Measurements from ENCODE around the gene KLHL21. TPM values are rescaled to one million over a fixed set of nuclear protein-coding genes. Genes with fewer than 3 reads are reported as not detected.

Gene KLHL21
- total RNA-seq, 2 donors from 2014 or later: 32.3 to 35.3 TPM

DNA sequence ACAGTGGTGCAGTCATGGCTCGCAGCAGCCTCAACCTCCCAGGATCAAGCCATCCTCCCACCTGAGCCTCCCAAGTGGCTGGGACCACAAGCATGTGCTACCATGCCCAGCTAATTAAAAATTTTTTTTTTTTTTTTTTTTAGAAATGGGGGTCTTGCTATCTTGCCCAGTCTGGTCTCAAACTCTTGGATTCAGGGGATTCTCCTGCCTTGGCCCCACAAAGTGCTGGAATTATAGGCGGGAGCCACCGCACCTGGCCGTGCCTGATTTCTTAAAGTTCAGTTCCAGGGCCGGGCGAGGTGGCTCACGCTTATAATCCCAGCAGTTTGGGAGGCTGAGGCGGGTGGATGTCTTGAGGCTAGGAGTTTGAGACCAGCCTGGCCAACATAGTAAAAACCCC is 28.4 kb upstream of the KLHL21 start:
- Mint-ChIP-seq H3K4me1 (peaks cover 5% of the 10 kb centered on the region), H3K27me3 (no peaks in the 10 kb centered on the region)

DNA sequence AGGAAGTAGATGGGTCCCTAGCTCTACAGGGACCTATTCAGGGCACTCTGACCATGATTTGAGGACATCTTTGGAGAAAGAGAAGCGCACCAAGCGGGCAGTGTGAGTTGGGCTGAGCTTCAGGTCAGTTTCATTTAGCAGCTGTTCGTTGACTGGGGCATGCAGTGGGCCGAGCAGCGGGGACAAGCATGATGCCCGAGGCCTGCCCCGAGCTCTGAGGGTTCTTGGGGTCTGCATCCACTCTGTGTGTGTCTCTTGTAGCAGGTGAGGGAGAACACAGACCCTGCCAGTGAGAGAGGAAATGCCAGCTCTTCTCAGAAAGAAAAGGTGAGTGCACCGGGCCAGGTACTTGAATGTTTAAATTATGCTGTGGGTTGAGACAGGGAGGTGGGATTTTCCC is 27.4 kb upstream of the KLHL21 start:
- H3K9me3 Mint-ChIP-seq: no peaks in the 10 kb centered on the region
- no peaks in the 10 kb centered on the region for H3K27me3 Mint-ChIP-seq
- H3K4me1 Mint-ChIP-seq: peaks cover 5% of the 10 kb centered on the region
- H3K27ac Mint-ChIP-seq: peak overlapping the region; percentile 78
- no peak overlapping the region for H3K4me3 Mint-ChIP-seq
- peaks cover 86% of the 10 kb centered on the region for H3K36me3 Mint-ChIP-seq (ENCODE audit: low read depth)
- ATAC-seq (replicated peaks): no peak

More for the DNA sequence above, 28.4 kb upstream of the KLHL21 start:
- no peak for ATAC-seq (replicated peaks)
- Mint-ChIP-seq H3K9me3 (no peaks in the 10 kb centered on the region), H3K4me3 (no peak overlapping the region), H3K27ac (no peak overlapping the region), H3K36me3 (ENCODE audit: low read depth) (peaks cover 85% of the 10 kb centered on the region)

GRCh38 chr1:6628971-6629479 is 26.4 kb upstream of the KLHL21 start:
- Mint-ChIP-seq H3K27me3 (no peaks in the 10 kb centered on the region), H3K36me3 (ENCODE audit: low read depth) (peaks cover 76% of the 10 kb centered on the region), H3K9me3 (no peaks in the 10 kb centered on the region), H3K27ac (no peak overlapping the region), H3K4me1 (peaks cover 5% of the 10 kb centered on the region), H3K4me3 (no peak overlapping the region)
- no peak for ATAC-seq (replicated peaks)

DNA sequence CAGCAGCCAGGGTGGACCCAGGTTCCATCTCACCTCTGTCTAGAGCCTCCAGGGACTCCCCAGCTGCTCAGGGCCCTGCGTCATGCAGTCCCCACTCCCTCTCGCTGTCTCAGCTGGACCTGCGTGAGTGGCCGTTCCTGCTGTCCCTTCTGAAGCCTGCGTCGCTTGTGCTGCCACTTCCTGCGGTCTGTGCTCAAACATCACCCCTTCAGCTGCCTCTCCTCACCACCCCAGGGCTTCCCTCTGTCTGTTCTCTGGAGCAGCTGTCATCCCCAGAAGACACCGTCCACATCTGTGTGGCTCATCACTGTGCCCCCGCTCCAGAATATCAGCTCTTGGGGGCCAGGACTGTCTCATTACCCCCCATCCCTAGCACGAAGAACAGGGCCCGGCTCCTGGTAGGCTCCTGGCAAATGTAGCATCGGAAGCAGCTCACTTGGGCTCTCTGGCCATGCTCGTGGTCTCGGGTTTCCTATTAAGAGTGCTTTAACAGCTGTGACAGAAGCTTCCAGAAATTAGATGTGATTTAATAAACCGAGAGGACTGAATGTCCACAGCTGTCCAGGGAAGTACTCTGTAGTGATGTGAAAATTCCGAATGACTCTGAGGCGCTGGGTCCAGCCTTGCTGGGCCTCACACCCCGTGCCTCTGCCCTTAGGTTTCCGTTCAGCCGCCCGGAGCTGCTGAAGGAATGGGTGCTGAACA is 25.3 kb upstream of the KLHL21 start:
- Mint-ChIP-seq H3K4me1 (peaks cover 5% of the 10 kb centered on the region), H3K27me3 (no peaks in the 10 kb centered on the region), H3K9me3 (no peaks in the 10 kb centered on the region), H3K4me3 (peak overlapping the region; percentile 88), H3K27ac (peak overlapping the region; percentile 45), H3K36me3 (ENCODE audit: low read depth) (peaks cover 73% of the 10 kb centered on the region)
- ATAC-seq (replicated peaks): no peak

- no peak overlapping the region for H3K27ac Mint-ChIP-seq
- peaks cover 73% of the 10 kb centered on the region for H3K36me3 Mint-ChIP-seq (ENCODE audit: low read depth)
- no peaks in the 10 kb centered on the region for H3K27me3 Mint-ChIP-seq
- no peaks in the 10 kb centered on the region for H3K9me3 Mint-ChIP-seq
- peaks cover 5% of the 10 kb centered on the region for H3K4me1 Mint-ChIP-seq
- peak overlapping the region; percentile 88 for H3K4me3 Mint-ChIP-seq
- ATAC-seq (replicated peaks): no peak
Observed at GRCh38 chr1:6627031-6627430, 24.4 kb upstream of the KLHL21 start.

DNA sequence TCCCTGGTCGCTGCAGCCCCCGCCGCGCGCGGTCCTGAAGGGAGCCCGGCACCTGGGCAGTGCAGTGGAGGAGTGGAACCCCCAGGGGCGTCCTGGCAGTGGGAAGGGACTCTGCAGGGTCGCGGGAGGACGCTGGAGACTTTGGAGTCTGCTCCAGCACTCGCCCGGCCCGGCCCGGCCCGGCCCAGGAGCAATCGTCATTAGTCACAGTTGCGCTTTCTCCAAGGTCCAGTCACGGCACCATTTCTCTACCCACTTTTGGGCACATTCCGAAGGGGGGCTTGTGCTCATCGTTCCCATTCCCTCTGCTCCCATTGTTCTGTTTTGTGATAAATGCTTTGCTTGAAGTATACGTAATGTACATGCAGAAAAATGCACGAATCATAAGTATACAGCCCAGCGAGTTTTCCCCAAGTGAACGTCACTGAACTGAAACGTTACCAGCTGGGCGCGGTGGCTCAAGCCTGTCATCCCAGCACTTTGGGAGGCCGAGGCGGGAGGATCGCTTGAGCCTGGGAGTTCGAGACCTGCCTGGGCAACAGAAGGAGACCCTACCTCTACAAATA is 23.0 kb upstream of the KLHL21 start:
- Mint-ChIP-seq H3K36me3 (ENCODE audit: low read depth) (peaks cover 77% of the 10 kb centered on the region), H3K4me1 (peaks cover 5% of the 10 kb centered on the region)

GRCh38 chr1:6624710-6625583 is 22.3 kb upstream of the KLHL21 start, which contains the start of gene THAP3:
Gene THAP3, plus strand, starts transcription at chr1:6624868. Its CDS starts 351 bp downstream, at chr1:6625219.
- peaks cover 5% of the 10 kb centered on the region for H3K4me1 Mint-ChIP-seq
- H3K36me3 Mint-ChIP-seq (ENCODE audit: low read depth): peaks cover 77% of the 10 kb centered on the region
- H3K9me3 Mint-ChIP-seq: no peaks in the 10 kb centered on the region
- H3K4me3 Mint-ChIP-seq: peak within 1 kb of the TSS; percentile 88
- H3K27me3 Mint-ChIP-seq: no peaks in the 10 kb centered on the region
- peak; percentile 97 for ATAC-seq (replicated peaks)
- peak within 1 kb of the TSS; percentile 89 for H3K27ac Mint-ChIP-seq

More for the DNA sequence above, 23.0 kb upstream of the KLHL21 start:
- peak; percentile 48 for ATAC-seq (replicated peaks)
- Mint-ChIP-seq H3K27ac (peak overlapping the region; percentile 89), H3K4me3 (peak overlapping the region; percentile 88), H3K9me3 (no peaks in the 10 kb centered on the region), H3K27me3 (no peaks in the 10 kb centered on the region)

DNA sequence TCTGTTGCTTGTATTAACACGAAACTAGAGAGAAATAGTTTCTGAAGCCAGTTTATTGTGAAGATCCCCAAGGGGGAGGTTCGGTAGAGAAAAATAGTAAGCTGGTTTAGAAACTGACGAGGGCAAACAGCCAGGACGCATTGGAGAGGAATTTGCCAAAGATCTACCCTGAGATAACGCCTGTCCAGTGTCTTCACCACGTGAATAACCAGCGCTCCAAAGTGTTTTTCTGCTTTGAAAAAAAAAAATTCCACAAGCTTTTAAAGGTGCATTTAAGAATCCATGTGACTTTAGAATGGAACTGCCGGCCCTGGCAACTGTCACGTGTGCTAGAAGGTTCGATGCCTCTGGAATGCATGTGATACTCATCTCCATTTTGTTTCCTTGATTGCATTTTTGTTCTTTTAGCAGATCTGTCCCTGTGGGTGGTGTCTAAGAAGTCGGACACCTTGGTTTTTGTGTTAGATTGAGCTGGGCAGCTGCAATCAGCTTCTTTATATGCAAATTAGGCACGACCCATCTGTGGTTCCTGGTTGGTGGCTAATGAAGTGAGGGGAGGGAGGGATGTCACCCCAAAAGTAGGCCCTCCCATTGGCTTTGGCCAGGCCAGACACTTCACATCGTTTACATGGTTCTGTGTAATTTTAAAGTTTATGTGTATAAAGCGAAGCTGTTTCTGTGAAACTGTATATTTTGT is 20.7 kb upstream of the KLHL21 start:
- peak overlapping the region; percentile 88 for H3K4me3 Mint-ChIP-seq
- H3K9me3 Mint-ChIP-seq: no peaks in the 10 kb centered on the region
- ATAC-seq (replicated peaks): no peak
- no peaks in the 10 kb centered on the region for H3K4me1 Mint-ChIP-seq
- peaks cover 80% of the 10 kb centered on the region for H3K36me3 Mint-ChIP-seq (ENCODE audit: low read depth)
- no peak overlapping the region for H3K27ac Mint-ChIP-seq
- no peaks in the 10 kb centered on the region for H3K27me3 Mint-ChIP-seq

DNA sequence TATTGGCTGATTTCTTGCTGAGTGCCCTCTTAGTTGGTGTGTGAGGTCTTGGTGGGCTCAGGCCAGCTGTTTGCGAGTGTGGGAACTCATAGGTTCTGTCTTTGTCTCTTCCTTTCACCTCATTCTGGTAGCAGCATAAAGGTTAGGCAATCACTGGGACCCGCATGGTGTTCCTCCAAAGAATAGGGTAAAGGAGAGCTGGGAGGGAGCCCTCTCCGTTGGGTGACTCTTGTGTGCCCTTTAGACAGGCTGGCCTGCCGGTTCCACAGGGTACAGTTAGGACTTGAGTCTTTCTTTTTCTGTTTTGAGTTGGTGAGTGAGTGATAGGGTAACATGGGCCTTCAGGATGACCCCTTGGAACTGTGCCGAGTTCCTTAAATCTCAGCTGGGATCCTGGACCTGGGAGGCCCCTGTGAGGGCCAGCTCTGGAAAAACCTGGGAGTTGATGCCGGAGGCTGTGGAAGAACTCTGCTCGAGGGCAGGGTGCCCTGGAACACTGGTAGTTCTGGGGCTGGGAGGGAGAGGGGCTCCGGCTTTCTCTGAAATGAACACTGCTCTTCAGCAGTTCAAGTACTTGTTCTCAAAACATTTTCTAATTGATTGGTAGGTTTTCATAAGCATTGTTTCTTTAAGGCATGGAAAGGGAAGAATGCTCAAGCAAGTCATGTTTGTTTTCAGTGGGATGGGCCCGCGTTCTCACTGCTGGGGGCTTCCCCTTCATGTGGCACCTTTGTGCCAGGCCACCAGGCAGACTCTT is 19.9 kb upstream of the KLHL21 start:
- no peaks in the 10 kb centered on the region for H3K4me1 Mint-ChIP-seq
- peaks cover 80% of the 10 kb centered on the region for H3K36me3 Mint-ChIP-seq (ENCODE audit: low read depth)
- no peaks in the 10 kb centered on the region for H3K9me3 Mint-ChIP-seq
- ATAC-seq (replicated peaks): no peak
- H3K27me3 Mint-ChIP-seq: no peaks in the 10 kb centered on the region
- no peak overlapping the region for H3K4me3 Mint-ChIP-seq
- no peak overlapping the region for H3K27ac Mint-ChIP-seq

GRCh38 chr1:6621429-6622391 is 19.0 kb upstream of the KLHL21 start:
- no peaks in the 10 kb centered on the region for H3K9me3 Mint-ChIP-seq
- H3K4me1 Mint-ChIP-seq: no peaks in the 10 kb centered on the region
- no peak overlapping the region for H3K4me3 Mint-ChIP-seq
- ATAC-seq (replicated peaks): no peak
- H3K27ac Mint-ChIP-seq: no peak overlapping the region
- no peaks in the 10 kb centered on the region for H3K27me3 Mint-ChIP-seq
- peaks cover 81% of the 10 kb centered on the region for H3K36me3 Mint-ChIP-seq (ENCODE audit: low read depth)

- Mint-ChIP-seq H3K9me3 (no peaks in the 10 kb centered on the region), H3K27ac (no peak overlapping the region), H3K36me3 (ENCODE audit: low read depth) (peaks cover 82% of the 10 kb centered on the region), H3K27me3 (no peaks in the 10 kb centered on the region), H3K4me3 (no peak overlapping the region), H3K4me1 (peaks cover 3% of the 10 kb centered on the region)
- no peak for ATAC-seq (replicated peaks)
Observed at GRCh38 chr1:6619045-6619444, 16.4 kb upstream of the KLHL21 start.

DNA sequence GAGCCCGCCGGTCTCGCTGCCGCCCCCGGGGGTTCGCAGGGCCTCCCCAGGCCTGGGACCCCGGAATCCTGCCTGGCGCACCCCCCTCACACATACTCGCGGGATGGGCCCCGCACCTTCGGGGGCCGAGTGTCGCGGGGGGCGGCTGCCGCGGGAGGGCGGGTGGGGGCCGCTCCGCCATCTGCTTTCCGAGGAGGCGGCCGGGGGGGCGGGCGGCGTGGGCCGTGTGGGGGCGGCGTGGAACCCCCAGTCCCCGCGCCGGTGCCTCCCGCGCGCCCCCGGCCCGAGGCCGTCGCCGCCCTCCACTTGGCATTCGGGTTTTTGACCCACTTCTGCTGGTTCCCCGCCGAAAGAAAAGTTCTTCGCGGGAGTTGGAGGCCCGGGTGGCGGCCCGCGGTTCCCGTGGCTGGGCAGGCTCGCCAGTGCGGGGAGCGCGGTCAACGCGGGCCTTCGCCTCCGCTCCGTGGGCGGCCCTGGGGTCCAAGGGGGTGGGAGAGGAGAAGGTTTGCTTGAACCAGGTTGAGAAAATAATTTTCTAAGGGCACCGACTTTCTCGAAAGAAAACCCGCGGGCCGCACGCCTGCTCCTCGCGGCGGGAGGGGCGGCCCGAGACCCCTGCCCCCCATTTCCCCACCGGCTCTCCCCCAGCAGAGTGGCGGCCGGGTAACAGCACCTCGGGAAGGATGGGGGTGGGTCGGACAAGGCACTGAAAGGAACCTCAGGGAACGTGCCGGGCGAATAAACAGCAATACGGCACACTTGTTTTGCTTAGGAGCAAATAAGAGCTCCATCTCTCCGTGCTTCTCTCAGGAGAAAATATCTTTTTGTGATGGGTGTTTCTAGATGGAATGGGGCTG is 12.5 kb upstream of the KLHL21 start:
- Mint-ChIP-seq H3K27ac (peak overlapping the region; percentile 38), H3K27me3 (no peaks in the 10 kb centered on the region), H3K36me3 (ENCODE audit: low read depth) (peaks cover 46% of the 10 kb centered on the region), H3K4me3 (peak overlapping the region; percentile 72), H3K4me1 (peaks cover 9% of the 10 kb centered on the region), H3K9me3 (no peaks in the 10 kb centered on the region)
- no peak for ATAC-seq (replicated peaks)

Data from activated T-helper 17 cell treated with anti-CD3 and anti-CD28 coated beads, Interleukin-2, amount 50 U/mL, for 72 hours (primary cell).